GM10847 (cell line): ENCODE data around the gene SEC16A.

Experiments
- POLR2A ChIP-seq: IDR thresholded peaks from 2 replicates; pipeline ENCODE4 v1.6.1; 2011; ENCODE audit not compliant: insufficient read length; ENCODE audit errors: extremely low read depth

Gene SEC16A

GRCh38 chr9:136409557-136410455 lies 73.0 kb downstream of the SEC16A start:
- TF ChIP-seq POLR2A: no peak

GRCh38 chr9:136407911-136408310 lies 74.9 kb downstream of the SEC16A start:
- TF ChIP-seq POLR2A: no peak

- no peak for TF ChIP-seq POLR2A
These were observed 77.4 kb downstream of the SEC16A start for GRCh38 chr9:136405481-136405880.

- TF ChIP-seq POLR2A: no peak
These were observed 78.1 kb downstream of the SEC16A start for GRCh38 chr9:136404801-136405136.

GRCh38 chr9:136403915-136404800 lies 78.7 kb downstream of the SEC16A start:
- TF ChIP-seq POLR2A: no peak

GRCh38 chr9:136403538-136403914 lies 79.3 kb downstream of the SEC16A start:
- peak; percentile 18 for TF ChIP-seq POLR2A

- no peak for TF ChIP-seq POLR2A
These were observed 80.8 kb downstream of the SEC16A start for GRCh38 chr9:136402067-136402466.

GRCh38 chr9:136401173-136401922 lies 81.5 kb downstream of the SEC16A start:
- TF ChIP-seq POLR2A: no peak

GRCh38 chr9:136400038-136400834 lies 82.6 kb downstream of the SEC16A start, which contains the start of gene SNAPC4:
Gene SNAPC4, minus strand, starts transcription at chr9:136400170. Its CDS starts 1,742 bp downstream, at chr9:136398428.
- peak; percentile 91 for TF ChIP-seq POLR2A

- TF ChIP-seq POLR2A: no peak
These were observed 83.4 kb downstream of the SEC16A start for GRCh38 chr9:136399176-136400037.

GRCh38 chr9:136398286-136398685 lies 84.6 kb downstream of the SEC16A start:
- TF ChIP-seq POLR2A: no peak

- TF ChIP-seq POLR2A: no peak
These were observed 85.2 kb downstream of the SEC16A start for GRCh38 chr9:136397643-136398042.

- TF ChIP-seq POLR2A: no peak
These were observed 86.7 kb downstream of the SEC16A start for GRCh38 chr9:136396219-136396515.
